Right lung (tissue), 5 donors: Measurements from ENCODE around the gene TFPI2. TPM values are rescaled to one million over a fixed set of nuclear protein-coding genes. Genes with fewer than 3 reads are reported as not detected.
"Not testable (repeated sequence)": the region's sequence is repeated elsewhere in the genome, so short reads cannot be mapped to it uniquely, and the experiment has no call there.

Experiments used
- DNase-seq, 2 donors: peaks; one replicate each; pipeline ENCODE4 v3.0.0-alpha.2; 2013
- polyA plus RNA-seq, 5 donors: library from polyadenylated mRNA; unstranded; fragments of 120-200 nt; gene quantifications; one replicate each; pipeline versions ENCODE4 v1.2.1 to v1.2.3, GENCODE V29; 2013; ENCODE audit warnings: inconsistent platforms in 1 of 5, low replicate concordance in 1 of 5; ENCODE audit not compliant: insufficient read length in 5 of 5, insufficient read depth in 1 of 5

Gene TFPI2
- polyA plus RNA-seq, 5 donors: 6.1 to 18.0 (median 10.4) TPM

DNA sequence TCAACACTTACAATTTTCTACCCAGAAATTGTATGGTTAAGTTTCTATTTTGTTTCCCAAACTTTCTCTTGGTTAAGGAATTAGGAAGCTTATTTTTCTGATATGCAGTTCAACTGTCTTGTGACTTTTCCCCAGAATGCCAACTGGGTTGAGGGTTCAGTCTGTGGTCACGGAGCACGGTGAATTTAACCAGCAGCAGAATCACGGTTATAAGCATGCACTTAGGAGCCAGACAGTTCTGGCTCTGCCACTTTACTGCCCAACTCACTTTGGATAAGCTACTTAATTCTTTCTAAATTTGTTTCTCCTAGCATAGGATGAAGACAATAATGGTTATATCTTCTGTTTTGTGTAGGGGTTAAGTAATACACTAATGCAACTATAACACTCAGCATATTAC is 20.7 kb upstream of the TFPI2 start:
- DNase-seq: not testable (repeated sequence)

DNA sequence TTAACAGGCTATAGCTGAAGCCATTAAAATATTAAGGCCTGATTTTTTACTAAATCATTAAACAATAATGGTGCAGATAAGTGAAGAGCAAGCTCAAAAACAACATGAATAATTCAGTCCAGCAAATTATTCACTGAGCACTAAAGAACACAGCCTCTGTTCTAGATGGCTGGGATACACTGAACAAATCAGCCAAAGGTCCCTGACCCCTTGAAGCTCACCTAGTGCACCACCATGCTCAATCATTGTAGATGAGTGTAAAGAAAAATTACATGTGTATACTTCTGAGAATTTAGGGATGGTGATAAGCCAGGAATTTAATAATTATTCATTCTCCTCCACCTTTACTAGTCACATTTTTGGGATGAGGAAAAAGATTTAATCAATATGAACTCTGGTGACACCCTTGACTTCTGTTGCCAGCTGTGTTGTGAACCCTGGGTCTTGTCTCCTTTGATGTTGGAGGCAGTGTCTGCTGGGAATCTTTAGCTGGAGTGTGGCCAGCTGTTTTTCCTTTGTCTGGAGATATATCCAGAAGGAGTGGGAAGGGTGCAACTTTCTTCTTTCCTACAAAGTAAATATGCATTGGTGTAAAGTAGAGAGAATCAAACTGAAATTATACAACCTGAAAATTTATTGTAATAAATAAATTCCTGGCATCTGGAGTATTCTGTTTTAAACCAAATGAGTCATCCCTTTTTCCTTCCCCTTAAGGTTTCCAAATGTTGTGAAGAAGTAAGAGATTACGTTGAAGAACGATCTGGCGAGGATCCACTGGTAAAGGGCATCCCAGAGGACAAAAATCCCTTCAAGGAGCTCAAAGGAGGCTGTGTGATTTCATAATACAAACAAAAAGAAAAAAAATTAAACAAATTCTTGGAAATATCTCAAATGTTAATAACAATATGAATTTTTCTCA is 19.8 kb upstream of the TFPI2 start:
- DNase-seq: no peak

- no peak for DNase-seq
Measured at GRCh38 chr7:93906267-93906666, 15.7 kb upstream of the TFPI2 start, which contains the start of gene GNGT1. TSS of gene GNGT1 (plus strand) at chr7:93906567. CDS start at chr7:93906747, 180 bp downstream.

DNA sequence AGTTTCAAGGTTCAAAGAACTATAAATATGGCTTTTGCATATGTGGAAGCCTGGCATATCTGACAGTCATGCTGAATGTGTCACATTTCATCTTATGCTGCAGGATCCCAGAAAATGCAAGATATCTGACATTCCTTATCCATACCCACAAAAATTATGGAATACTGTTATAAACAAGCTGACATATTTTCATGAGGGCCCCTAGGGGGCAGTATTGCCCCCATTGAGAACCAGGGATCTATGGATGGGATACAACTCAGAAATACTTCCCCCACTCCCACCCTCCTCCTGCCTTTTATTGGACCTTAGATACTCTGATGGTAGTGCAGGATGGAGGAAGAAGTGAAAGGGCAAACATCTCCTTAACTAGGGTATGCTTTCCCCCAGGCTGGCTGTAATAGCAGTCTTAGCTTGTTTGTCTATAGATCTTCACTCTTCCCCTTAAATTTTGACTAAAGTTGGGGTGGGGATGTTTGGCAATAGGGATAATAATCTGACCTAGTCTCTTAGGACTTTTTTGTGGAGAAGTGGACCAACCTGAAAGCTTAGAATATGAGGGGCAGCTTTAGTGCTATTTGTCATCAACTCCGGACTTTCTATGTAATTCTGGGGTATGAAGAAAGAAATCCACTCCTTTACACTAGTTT is 12.3 kb upstream of the TFPI2 start:
- DNase-seq: no peak

- no peak for DNase-seq
Measured at GRCh38 chr7:93897680-93898079, 7.1 kb upstream of the TFPI2 start.

GRCh38 chr7:93895859-93896600 is 5.5 kb upstream of the TFPI2 start:
- DNase-seq: no peak

DNA sequence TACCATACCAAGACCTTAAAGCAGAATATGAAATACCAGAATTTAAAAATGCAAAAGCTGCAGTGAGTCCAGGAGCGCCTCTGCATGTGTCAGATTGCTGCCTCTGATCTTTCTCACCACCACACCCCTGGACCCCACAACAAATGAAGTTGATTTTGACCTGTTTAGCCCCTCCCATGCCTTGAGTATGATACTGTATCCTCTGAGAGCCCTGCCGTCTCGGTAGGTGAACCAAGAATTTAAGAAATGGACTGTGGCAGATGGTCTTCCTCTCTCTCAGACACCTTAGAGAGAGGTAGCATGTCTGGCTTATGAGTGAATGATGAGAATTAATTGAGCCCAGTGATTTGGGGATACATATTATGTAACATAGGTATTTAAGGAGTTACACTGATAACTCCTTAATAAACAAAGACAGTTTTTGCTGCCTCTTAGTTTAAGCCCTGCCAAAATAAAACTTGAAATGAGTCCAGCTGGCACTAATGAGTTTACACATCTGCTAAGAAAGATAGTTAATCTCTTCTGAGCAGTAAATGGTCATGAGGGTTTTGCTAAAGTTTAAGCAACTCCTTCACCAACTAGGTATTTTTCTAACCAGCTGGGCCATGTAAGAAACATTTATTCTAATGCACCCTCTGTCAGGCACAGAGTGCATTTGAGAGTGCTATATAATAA is 4.5 kb upstream of the TFPI2 start:
- peak; percentile 51 to 55 for DNase-seq

GRCh38 chr7:93894426-93894825 is 3.9 kb upstream of the TFPI2 start:
- no peak for DNase-seq

- no peak for DNase-seq
Measured at GRCh38 chr7:93890041-93890463, 501 bp downstream of the TFPI2 start.

DNA sequence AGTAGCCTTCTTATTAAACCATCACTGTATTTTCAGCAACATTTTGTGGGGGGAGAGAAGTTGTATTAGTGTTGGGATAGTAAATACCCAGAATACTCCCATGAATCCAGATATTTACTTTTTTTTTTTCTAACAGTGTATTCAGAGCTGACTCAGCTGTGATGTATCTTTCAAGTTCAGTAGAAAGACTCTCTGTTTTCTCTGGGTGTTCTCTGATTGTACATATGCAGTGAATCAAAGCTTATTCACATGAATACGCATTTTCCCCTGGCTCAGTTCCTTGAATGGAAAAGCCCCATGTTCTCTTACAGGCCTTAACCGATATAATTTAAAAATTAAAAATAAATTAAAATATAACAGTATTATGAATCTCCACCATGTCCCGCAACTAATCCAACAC is 1.3 kb downstream of the TFPI2 start:
- DNase-seq: no peak

GRCh38 chr7:93884541-93884940 is 6.0 kb downstream of the TFPI2 start:
- no peak for DNase-seq

GRCh38 chr7:93883917-93884345 is 6.6 kb downstream of the TFPI2 start:
- no peak for DNase-seq

DNA sequence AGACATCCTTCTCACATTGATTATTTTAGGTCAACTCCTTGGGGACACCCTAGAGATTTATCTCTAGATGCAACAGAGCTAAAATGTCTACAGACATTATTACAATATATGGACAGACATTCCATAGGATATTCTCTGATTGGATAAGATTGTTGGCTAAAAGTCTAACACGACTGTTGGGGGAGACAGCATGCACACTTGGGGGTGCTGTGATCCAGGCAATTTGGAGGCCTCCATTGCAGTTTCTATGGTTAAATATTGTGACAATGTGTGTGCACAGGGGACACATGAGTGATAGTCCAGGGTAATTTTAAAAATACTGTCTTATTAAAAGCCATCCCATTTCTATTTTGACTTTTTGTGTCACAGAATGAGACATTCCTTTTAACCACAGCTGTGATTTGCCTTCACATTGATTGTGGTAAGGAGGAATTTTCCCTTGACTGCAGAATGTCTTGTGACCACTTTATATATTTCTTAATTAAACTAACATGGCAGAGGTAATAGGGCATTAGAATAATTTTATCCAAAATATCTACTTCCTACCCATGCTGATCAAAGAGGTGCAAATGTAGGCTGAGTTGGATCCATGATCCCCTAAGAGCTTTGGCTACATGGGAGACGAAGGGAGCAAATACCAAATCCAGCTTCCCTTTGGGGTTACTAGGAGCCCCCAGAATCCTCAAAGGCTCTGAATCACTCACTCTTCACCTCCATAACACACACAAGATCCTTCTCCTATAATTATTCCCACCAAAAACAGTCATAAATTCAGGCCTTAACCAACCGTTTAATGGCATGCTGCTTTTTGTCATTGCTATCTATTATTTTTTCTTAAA is 7.3 kb downstream of the TFPI2 start:
- no peak for DNase-seq

DNA sequence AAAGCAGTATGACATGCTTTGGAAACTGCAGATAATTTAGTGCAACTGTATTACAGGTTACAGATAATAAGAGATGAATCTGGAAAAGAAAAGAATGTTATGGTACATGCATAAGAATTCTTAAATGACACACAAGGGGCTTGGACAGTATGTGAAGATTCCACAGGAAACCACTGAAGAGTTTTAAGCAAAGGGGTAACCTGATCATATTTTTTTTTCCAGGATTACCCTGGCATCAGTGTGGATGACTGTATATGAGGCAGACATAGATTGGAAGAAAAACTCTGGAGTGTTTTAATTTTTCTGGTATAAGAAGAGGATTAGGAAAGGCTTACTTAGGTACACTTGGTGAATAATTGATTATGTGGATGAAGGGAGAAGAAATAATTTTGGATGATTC is 8.1 kb downstream of the TFPI2 start:
- no peak for DNase-seq

GRCh38 chr7:93879356-93879755 is 11.2 kb downstream of the TFPI2 start:
- DNase-seq: no peak

GRCh38 chr7:93877742-93878141 is 12.8 kb downstream of the TFPI2 start:
- DNase-seq: no peak

DNA sequence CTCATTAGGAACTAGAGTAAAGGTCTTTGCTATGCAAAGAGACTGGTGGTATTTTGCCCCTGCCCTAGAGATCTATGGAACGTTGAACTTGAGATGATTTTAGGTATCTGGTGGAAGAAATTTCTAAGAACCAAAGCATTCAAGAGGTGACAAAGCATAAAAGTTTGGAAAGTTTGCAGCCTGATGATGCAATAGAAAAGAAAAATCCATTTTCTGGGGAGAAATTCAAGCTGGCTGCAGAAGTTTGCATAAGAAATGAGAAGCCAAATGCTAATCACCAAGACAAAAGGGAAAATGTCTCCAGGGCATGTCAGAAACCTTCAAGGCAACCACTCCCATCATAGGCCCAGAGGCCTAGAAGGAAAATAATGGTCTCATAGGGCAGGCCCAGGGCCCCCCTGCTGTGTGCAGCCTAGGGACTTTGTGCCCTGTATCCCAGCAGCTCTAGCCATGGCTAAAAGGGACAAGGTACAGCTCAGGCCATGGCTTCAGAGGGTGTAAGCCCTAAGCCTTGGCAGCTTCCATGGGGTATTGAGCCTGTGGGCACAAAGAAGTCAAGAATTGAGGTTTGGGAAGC is 16.5 kb downstream of the TFPI2 start:
- no peak for DNase-seq

- no peak for DNase-seq
Measured at GRCh38 chr7:93866886-93867285, 23.7 kb downstream of the TFPI2 start.

GRCh38 chr7:93862651-93863050 is 27.9 kb downstream of the TFPI2 start:
- DNase-seq: no peak

- no peak for DNase-seq
Measured at GRCh38 chr7:93861325-93861949, 29.1 kb downstream of the TFPI2 start.
